OCI-LY3 (cell line): Measurements from ENCODE around the gene USP46.

Experiments used
- EZH2phosphoT487 ChIP-seq: fragments of 200-600 bp; shearing (Covaris generic); IDR thresholded peaks from 2 replicates; pipeline ENCODE4 v1.6.1; 2018; ENCODE audit warnings: antibody characterized with exemption, mixed run types, low read depth
- TF ChIP-seq, protein P1 (sequence below): fragments of 200-600, 300-600 bp; sonication (generic); IDR thresholded peaks from 2 replicates; pipeline ENCODE4 v1.5.1; 2014; ENCODE audit warnings: antibody characterized with exemption, low read length, low read depth

DNA sequence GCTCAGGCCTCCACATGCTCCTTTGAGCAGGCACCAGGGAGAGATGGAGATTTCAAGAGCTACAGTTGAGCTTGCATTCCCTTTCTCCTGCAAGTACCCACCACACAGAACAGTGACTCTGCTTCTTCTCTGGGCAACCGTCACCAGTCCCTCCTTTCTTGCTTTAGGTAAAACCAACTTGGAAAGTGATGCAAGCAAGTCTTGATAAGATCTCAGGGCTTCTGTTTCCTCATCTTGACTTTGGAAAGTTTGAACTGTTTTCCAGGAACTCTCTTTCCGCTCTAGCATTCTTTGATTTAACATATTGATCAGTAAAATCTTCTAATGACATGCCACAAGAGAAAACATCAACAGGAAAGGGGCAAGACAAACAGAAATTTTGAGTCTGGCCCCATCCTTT, 73.7 kb downstream of the USP46 start:
- TF ChIP-seq, protein P1, sequence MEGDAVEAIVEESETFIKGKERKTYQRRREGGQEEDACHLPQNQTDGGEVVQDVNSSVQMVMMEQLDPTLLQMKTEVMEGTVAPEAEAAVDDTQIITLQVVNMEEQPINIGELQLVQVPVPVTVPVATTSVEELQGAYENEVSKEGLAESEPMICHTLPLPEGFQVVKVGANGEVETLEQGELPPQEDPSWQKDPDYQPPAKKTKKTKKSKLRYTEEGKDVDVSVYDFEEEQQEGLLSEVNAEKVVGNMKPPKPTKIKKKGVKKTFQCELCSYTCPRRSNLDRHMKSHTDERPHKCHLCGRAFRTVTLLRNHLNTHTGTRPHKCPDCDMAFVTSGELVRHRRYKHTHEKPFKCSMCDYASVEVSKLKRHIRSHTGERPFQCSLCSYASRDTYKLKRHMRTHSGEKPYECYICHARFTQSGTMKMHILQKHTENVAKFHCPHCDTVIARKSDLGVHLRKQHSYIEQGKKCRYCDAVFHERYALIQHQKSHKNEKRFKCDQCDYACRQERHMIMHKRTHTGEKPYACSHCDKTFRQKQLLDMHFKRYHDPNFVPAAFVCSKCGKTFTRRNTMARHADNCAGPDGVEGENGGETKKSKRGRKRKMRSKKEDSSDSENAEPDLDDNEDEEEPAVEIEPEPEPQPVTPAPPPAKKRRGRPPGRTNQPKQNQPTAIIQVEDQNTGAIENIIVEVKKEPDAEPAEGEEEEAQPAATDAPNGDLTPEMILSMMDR: no peak
- TF ChIP-seq EZH2phosphoT487: no peak
